Kidney tubule cell (primary cell): ENCODE measurements around the gene GPR141.
A peak's percentile ranks its signal among the peaks of the same experiment; 100 is the strongest.

Experiments
- DNase-seq: peaks from one replicate; pipeline ENCODE4 v3.0.0-alpha.2; 2018; ENCODE audit warnings: low spot score

Gene GPR141

DNA sequence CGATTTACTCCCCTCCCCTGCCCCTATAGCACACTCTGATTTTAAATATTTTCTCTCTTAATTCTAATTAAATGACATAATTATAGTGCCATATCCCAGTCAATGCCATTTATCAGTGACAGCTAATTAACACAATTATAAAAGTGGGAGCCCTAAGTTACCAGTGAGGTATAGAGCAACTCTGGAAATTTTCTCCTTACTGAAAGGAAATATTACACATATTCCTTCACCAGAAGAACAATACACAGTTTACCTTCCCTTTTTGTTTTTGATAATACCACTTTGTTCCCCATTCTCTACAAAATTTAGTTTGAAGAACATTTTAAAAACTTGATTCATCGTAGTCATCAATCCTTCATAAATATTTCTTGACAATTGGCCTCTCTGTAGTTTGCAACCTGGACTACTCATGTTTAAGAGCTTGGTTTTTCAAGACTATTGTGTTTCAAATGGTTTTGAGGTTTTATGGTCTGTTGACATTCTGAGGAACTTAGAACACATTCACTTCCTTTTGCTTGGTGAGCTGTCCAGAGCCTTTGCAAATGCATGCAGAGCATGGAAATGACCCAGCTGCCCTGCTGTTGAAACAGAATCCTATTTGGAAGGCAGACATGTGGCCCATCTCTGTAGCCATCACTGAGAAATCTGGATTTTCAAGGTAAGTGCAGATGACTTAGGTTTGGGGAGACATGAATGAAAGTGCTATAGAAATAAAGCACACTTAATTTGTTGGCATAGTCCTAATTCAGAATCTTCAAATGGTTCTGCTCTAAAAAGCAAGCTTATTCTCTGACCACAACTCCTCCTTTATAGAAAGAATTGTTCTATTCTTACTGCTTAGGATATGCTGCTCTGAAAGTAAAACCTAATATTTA lies at the start of gene GPR141:
GPR141 (plus strand) TSS at position 521 of the 875 bp plus-strand sequence. CDS start 56,628 bp downstream, outside the sequence.
- DNase-seq: peak; percentile 74

GRCh38 chr7:37635346-37635745 lies 48.2 kb upstream of the GPR141 start:
- no peak for DNase-seq

GRCh38 chr7:37642028-37642540 lies 41.5 kb upstream of the GPR141 start:
- DNase-seq: peak; percentile 25

DNA sequence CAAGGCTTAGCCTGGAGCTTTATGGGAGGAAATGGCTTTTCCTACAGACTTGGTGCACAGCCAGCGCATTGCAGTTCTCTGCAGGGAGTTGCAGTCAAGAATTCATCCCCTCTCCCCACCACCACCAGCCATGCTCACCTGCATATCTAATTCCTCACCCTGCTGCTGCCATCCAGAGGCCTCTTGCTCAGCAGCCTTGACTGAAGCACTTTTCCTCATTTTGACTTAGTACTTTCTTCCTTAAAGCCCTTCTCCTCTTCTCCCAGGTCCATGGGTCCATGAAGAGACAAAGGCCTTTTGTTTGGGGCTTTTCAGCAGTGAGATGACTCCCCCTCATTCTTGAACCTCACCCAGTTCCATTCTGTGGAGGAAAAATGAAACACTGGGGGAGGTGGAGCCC lies 39.7 kb upstream of the GPR141 start:
- DNase-seq: no peak

DNA sequence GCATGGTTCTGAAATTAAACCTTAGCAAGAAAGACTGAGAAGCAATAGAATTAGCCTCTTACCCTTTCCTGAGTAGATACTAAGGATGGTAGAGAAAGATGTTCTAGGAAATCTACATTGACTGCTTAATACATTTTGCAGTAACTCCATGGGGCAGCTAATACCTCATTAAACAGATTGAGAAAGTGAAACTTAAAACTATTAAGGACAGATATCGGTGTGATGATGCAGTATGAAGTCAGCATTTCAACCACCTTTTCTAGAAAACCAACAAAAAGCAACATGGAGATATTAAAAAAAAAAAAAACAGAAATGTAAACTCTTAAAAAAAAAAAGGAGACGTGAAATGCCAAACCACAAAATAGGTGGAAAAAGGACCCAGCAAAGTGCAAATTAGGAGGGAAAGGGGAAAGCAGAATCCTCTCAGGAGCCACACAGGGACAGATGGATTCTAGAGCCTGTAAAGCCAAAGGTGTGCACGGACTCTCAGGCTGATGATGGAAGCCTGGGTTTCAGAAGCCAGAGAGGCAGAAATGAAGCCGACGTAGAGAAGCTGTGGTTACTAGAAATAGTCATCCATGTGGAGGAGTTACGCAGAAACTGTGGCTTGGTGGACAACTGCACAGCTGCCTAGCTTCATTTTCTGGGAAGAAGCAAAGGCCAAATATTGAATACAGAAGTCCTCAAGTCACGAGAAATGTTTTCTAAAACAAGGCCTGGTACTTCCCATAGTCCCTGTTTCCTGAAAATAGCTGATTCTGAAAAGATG lies 38.1 kb upstream of the GPR141 start:
- no peak for DNase-seq

GRCh38 chr7:37656913-37657530 lies 26.5 kb upstream of the GPR141 start:
- no peak for DNase-seq

GRCh38 chr7:37657816-37658215 lies 25.8 kb upstream of the GPR141 start:
- no peak for DNase-seq

GRCh38 chr7:37659971-37660565 lies 23.5 kb upstream of the GPR141 start:
- no peak for DNase-seq

DNA sequence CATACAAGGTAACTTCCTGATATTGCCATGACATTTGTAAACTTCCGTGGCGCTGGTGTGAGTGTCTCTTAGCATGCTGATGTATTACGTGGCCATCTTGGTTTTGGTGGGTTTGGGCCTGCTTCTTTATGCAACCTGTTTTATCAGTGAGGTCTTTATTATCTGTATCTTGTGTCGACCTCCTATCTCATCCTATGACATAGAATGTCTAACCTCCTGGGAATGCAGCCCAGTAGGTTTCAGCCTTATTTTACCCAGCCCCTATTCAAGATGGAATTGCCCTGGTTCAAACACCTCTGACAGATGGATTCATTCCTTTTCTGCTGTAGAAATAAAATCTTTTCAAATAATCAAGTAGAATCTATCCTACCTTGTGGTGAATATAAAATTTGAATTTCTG lies 23.0 kb upstream of the GPR141 start:
- DNase-seq: no peak

DNA sequence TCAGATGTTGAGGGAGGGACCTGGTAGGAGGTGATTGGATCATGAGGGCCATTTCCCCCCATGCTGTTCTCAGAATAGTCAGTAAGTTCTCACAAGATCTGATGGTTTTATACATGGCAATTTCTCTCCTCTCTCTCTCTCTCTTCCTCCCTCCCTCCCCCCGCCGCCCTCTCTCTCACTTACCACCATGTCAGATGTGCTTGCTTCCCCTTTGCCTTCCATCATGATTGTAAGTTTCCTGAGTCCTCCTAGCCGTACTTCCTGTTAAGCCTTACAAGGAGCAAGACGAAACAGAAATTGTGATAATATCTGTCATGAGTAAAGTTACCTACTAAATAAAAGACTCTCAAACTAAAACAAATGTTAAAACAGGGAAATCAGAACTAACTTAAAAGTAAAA lies 19.9 kb upstream of the GPR141 start:
- no peak for DNase-seq

- no peak for DNase-seq
Observed at GRCh38 chr7:37665352-37666022, 18.1 kb upstream of the GPR141 start.

DNA sequence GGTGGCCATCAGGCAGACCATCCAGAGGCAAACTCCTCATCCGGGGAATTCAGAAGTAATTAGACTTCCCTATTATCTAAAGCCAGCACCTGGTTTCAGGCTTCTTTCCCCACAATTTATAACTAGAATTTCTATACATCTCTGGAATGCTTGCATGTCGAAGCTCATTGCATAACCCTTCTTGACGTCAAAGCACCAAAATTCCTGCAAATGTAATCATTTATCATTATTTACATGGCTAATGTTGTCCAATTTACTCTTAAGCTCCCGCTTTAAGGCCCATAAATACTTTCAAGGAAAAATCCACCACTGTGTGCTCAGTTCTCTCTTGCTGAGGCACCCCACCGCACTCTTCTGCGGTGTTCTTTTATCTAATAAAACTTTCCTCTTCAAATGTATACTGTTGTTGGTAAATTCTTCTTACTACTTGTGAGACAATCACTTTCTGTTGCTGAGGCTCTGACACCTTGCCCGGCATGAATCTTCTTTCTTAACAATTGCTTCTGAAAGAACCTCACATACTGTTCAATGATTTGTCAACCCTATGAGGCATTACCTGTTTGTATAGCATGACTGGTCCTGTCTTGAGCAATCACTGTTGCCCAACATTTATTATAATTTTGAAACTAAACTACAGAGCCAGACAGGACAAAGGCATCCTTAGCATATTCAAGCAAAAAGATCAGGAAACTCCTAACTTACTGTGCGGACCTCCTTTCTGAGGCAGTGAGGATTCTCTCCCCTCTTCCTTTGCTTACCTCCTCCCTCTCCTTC lies 17.4 kb upstream of the GPR141 start:
- peak; percentile 13 for DNase-seq

DNA sequence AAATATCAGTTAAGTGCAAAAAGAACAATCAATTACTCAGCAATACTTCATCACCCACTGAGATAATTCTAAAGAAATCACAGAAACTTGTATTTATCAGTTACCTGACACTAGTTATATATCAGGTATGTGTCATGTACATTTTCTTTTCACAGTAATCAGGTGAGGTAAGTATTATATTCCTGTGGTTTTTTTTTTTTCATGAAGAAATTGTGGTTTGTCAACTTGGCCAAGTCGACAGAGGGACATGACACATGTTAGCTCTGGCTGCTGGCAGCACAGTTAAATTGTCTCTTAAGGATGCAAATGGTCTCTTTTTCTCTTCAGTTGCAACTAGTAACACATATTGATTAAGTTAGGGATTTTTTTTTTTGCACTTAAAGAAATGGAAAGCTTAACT lies 13.7 kb upstream of the GPR141 start:
- DNase-seq: peak; percentile 5

DNA sequence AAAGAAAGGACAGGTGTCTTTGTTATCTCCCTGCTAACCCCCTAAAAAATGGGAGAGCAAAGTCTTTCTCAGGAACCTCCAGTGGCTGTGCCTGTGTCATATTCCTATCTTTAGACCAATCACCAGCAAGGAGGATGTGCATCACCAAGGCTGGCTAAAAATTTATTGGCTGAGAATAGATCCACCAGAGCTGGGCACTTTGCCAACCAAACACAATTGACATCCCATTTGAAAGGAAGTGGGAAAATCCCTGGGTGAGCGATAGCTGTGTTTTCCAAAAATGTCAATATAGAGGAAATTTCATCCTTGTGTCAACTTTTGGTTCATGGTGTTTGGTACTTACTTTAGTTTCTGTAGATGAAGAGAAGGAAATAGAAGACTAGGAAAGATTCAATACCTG lies 13.1 kb upstream of the GPR141 start:
- DNase-seq: peak; percentile 43

DNA sequence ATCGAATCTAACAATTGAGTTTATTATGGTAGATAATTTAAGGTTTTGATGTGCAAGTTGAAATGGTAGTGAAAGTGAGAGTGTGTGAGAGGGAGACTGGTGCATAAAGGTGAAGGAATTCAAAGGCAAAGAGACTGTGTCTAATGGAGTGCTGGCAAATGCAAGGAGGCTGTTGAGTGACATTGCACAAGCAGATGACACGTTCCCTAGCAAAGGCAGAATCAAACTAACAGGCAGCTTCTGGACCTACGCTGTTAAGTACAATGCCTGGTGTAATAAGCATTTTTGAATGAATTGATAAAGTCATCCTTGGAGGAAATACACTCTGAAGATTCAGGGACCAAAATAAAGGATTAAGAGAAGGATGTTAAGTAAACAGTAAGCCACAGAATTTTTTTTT lies 11.7 kb upstream of the GPR141 start:
- no peak for DNase-seq

- DNase-seq: no peak
Observed at GRCh38 chr7:37672926-37673325, 10.6 kb upstream of the GPR141 start.

DNA sequence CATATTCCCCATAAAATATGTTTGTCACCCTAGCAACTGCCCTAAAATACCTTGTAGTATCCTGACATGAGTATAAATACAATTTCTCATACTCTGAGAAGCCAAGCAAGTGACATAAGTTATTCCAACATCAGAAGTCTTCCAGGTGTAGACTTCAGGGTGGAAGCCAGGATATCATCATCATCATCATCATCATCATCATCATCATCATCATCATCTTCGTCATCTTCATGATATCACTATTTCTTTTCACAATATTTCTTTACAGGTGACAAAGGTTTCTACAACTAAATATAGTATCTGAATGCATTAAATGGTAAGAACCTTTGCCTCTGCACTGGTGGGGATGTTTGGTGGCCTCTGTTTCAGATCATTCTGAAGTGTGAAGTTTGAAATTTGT lies 10.0 kb upstream of the GPR141 start:
- no peak for DNase-seq

- no peak for DNase-seq
Observed at GRCh38 chr7:37674531-37674930, 9.0 kb upstream of the GPR141 start.

GRCh38 chr7:37675749-37676148 lies 7.8 kb upstream of the GPR141 start:
- DNase-seq: no peak

DNA sequence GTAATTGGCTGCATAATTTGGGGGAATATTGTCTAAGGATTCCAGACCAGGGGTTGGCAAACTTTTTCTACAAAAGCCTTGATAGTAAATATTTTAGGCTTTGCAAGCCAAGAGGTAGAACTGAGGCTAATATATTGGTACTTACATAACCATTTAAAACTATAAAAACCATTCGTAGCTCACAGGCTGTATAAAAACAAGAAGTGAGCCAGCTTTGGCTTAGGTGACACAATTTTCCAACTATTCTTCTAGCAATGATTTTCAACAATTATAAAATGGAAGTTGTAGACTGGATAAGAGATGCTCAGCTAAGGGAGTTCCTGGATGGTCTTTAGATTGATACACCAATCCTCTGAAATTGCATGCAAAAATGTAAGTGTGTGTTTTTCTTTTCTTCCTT lies 1.4 kb downstream of the GPR141 start:
- no peak for DNase-seq
